ENCODE data around the gene ABHD14A.

ABHD14A gene

GRCh38 chr3:51958603-51959521 lies 16.0 kb upstream of the ABHD14A start:
- H3K4me3 ChIP-seq (ENCODE audit: low read depth, low read length) = no peak overlapping the region
- DNase-seq (ENCODE audit: low read depth) = no peak
- no peak for TF ChIP-seq CTCF (IDR thresholded peaks at IDR 0.05; ENCODE audit: control insufficient read depth, extremely low read depth, insufficient read depth)

DNA sequence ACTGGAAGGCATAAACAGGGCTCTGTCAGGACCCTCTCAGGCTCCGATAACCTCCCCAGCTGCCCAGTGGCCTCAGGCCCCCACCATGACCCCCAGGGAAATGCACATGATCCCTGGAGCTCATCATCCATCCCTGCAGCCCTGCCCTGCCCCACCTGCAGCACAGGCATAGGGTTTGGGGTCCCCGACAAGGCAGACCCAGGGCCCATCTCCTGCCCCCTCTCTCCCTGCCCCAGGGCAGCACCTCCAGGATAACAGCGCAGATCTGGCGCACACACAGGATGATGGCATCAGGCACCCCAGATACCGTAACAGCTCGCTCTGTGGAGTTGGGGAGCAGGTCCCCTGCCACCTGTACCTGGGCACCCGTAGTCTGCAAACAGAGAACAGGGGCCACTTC lies 15.2 kb upstream of the ABHD14A start:
- DNase-seq (ENCODE audit: low read depth) = no peak

GRCh38 chr3:51960386-51960785 lies 14.5 kb upstream of the ABHD14A start:
- H3K4me3 ChIP-seq (ENCODE audit: low read depth, low read length) = no peak overlapping the region
- no peak for TF ChIP-seq CTCF (IDR thresholded peaks at IDR 0.05; ENCODE audit: control insufficient read depth, extremely low read depth, insufficient read depth)
- no peak for DNase-seq (ENCODE audit: low read depth)

More for the DNA sequence above, 15.2 kb upstream of the ABHD14A start:
- TF ChIP-seq CTCF (IDR thresholded peaks at IDR 0.05; ENCODE audit: control insufficient read depth, extremely low read depth, insufficient read depth) = no peak
- no peak overlapping the region for H3K4me3 ChIP-seq (ENCODE audit: low read depth, low read length)

GRCh38 chr3:51961011-51961410 lies 13.9 kb upstream of the ABHD14A start:
- no peak for TF ChIP-seq CTCF (IDR thresholded peaks at IDR 0.05; ENCODE audit: control insufficient read depth, extremely low read depth, insufficient read depth)
- DNase-seq (ENCODE audit: low read depth) = no peak
- no peak overlapping the region for H3K4me3 ChIP-seq (ENCODE audit: low read depth, low read length)

GRCh38 chr3:51961602-51962569 lies 13.0 kb upstream of the ABHD14A start:
- no peak overlapping the region for H3K4me3 ChIP-seq (ENCODE audit: low read depth, low read length)
- TF ChIP-seq CTCF (IDR thresholded peaks at IDR 0.05; ENCODE audit: control insufficient read depth, extremely low read depth, insufficient read depth) = no peak
- DNase-seq (ENCODE audit: low read depth) = no peak

GRCh38 chr3:51962854-51963530 lies 11.9 kb upstream of the ABHD14A start:
- no peak overlapping the region for H3K4me3 ChIP-seq (ENCODE audit: low read depth, low read length)
- DNase-seq (ENCODE audit: low read depth) = no peak

More at GRCh38 chr3:51962854-51963530, 11.9 kb upstream of the ABHD14A start:
- TF ChIP-seq CTCF (IDR thresholded peaks at IDR 0.05; ENCODE audit: control insufficient read depth, extremely low read depth, insufficient read depth) = no peak

Data from LNCaP clone FGC (cell line).